Subcutaneous adipose tissue (tissue), 4 donors: ENCODE data around the gene IGFN1. TPM values are rescaled to one million over a fixed set of nuclear protein-coding genes. Genes with fewer than 3 reads are reported as not detected.

Source experiments
- total RNA-seq, 4 donors: library from RNA; depleted of rRNA; stranded (reverse); fragments of >200 nt; gene quantifications; one replicate each; pipeline ENCODE4 v1.1.0, GENCODE V29; 2016
- TF ChIP-seq, protein P1 (sequence below): fragments of 450-650 bp; IDR thresholded peaks from one replicate; pipeline ENCODE4 v1.5.1; 2016; ENCODE audit warnings: low read depth, mild to moderate bottlenecking, control low read depth, antibody characterized with exemption, moderate library complexity

IGFN1 gene
- total RNA-seq, 4 donors from 2014 or later, result not detected

DNA sequence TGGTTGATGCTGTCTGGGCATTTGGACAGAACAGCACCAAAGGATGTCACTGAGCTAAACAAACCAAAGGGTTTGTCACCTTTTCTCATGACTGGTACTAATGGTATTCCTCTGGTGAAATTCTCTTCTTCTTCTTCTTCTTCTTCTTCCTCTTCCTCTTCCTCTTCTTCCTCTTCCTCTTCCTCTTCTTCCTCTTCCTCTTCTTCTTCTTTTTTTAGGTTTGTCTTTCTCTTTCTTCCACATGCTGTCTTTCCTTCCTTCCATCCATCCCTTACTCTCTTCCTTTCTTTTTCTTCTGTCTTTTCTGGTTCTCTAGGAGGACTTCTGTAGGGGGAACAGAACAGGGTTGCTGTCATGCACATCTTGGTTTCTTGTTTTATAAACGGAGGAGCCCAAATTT is 9.3 kb upstream of the IGFN1 start:
- TF ChIP-seq, protein P1, sequence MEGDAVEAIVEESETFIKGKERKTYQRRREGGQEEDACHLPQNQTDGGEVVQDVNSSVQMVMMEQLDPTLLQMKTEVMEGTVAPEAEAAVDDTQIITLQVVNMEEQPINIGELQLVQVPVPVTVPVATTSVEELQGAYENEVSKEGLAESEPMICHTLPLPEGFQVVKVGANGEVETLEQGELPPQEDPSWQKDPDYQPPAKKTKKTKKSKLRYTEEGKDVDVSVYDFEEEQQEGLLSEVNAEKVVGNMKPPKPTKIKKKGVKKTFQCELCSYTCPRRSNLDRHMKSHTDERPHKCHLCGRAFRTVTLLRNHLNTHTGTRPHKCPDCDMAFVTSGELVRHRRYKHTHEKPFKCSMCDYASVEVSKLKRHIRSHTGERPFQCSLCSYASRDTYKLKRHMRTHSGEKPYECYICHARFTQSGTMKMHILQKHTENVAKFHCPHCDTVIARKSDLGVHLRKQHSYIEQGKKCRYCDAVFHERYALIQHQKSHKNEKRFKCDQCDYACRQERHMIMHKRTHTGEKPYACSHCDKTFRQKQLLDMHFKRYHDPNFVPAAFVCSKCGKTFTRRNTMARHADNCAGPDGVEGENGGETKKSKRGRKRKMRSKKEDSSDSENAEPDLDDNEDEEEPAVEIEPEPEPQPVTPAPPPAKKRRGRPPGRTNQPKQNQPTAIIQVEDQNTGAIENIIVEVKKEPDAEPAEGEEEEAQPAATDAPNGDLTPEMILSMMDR, result no peak

DNA sequence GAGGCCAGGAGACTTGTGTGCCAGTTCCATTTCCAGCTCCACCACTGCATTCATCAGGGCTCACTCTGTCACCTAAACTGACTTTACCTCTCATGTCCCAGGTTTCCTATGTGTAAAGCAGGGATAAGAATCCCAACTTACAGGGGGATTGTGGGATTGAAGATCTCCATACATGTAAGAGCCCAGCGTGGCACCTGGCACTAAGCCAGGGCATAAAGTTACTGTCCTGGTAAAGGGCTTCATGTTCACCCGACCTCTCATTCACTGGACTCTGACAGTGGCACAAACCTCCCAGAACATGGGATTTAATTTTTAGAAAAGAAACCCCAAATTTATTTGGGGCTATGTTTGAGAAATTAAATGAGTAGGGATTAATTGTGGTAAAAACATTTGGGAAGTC is 8.9 kb upstream of the IGFN1 start:
- TF ChIP-seq, protein P1, result no peak

DNA sequence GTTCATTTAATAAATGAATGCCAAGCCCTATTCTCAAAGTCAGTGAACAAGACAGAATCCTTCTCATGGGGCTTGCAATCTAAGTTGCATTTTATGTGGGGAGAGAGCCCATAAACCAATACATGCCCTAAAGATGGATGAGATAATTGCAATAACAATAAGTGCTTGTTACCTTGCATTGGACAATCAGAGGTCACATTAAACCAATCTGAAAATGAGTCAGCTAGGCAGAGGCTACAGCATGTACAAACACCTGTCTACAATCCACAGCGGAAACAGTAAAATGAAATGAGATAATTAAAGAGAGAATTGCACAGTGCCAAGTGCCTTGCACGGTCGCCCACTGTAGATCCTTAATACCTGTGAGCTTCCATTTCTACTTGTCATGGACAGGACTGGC is 7.4 kb upstream of the IGFN1 start:
- TF ChIP-seq, protein P1, result no peak

DNA sequence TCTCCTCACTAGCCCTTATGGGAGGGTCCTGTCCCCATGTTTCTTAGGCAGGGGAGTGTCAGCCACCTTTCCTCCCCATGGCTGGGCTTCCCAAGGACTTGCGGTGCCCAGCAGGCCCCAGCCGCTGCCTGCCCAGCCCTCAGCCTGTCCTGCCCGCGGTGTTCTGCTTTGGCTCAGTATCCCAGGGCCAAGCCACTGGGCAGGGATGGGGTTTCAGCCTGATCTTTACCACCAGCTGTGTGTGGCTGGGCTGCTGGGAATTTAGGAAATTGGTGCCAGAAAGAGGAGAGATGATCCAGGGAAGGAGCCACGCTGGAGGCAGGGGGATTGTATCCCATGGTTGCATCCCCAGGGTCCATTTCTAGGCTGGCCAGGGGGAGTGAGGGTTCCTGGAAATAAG is 6.9 kb upstream of the IGFN1 start:
- TF ChIP-seq, protein P1, result no peak

DNA sequence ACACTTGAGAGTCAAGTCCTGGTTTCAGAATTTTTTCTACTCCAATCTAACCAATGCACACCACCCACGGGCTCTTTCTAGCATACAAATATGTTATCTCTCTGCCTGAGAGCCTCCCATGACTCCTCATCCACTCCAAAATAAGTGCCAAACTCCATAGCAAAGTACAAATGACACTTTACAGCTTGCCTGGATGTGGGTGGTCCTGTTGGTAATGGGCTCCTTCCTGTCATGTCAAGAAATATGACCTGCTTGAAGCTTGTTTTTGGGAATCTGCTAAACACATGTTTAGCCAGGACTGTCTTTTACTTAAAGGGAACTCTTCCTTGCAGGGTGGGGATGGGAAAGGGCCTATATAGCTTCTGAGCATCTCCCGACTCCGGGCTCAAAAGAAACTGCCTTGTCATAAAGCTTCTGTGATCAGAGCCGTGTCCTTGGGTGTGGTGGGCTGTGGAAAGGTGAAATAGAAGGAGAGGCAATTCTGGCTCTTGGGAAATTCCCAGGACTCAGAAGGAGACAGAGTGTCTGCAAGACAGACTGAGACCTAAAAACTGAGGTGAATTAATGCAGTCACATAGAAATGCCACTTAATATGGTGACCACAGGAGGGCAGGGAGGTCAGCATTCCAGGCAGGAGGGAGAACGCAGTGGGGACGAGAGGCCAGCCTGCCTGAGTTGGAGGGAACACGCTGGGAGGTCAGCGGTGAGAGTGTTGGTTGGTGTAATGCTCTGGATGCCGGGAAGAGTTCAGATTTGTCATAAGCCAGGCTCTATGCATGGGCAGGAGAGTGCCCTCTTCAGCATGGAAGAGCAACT is 6.1 kb upstream of the IGFN1 start:
- TF ChIP-seq, protein P1, result no peak

- TF ChIP-seq, protein P1, result no peak
Observed at GRCh38 chr1:201185123-201185453, 5.5 kb upstream of the IGFN1 start.

DNA sequence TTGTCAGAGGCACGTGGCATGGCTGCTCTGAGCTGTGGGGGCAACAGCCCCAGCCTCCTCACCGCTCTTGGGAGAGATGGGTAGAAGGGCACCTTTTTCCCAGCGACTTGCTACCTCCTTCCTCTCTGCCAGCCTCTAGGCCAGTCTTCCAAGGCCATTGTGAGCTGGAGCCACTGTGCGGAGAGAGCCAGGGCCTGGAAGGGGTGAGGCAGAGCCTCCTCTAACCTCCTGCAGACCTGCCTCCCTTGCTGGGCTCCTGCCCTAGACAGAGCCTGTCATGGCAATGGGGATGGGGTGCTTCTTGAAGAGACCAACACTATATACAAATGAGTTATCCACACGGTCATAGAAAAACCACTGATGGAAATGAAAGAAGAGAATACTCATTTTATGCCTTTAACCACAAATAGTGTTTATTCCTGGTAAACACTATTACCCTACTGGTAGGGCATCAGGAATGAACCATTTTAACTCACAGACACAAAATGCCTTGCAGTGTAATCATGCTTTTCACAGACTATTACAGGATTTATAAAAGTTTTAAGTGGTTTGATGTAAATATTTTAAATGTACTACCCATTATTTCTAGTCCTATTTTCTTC is 5.0 kb upstream of the IGFN1 start:
- TF ChIP-seq, protein P1, result no peak
